ENCODE results near the gene RAB38.

The RAB38 gene

DNA sequence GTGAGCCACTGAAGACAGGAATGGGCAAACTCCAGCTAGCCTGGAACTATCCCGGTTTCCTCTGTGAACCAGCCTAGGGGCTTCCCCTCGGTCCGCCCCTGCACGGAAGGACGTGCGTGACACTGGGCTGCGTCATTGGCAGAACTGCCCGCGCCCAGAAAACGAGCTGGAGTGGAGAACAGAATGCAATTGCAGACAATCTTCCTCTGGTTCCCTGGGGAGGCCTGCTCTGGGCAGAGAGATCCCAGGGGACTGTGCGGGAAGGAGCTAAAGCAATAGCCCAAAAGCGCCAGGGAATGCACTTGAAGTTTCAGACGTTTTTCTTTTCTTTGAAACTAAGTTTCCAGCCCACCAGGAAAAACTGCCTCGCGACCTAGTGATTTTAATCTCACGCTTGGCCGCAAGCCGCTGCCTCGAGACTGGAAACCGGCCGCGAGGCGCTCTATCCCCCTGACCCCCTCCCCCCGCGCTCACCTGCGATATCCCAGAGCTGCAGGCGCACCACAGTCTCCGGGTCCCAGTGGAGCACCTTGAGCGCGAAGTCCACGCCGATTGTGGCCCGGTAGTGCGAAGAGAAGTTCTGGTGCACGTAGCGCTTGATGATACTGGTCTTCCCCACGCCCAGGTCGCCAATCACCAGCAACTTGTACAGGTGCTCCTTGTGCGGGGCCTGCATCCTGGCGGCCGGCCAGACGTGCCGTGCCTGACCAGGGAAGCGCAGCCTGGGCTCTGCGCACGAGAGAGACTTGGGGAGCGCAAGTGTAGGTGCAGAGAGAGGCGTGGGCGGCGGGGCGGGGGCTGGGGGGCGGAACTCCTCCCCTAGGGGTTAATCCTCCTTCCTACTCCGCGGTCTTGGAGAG is at the start of gene RAB38:
Gene RAB38 (minus strand): TSS at position 735 of the 860 bp plus-strand sequence. CDS start 59 bp downstream, at position 676.
- no peaks in the 10 kb centered on the region for H3K9me3 ChIP-seq (ENCODE audit: insufficient read depth, low read length)
- peak within 1 kb of the TSS; percentile 66 for H3K4me3 ChIP-seq (ENCODE audit: insufficient read length, low read depth)
- TF ChIP-seq ZNF274 (IDR thresholded peaks at IDR 0.05; ENCODE audit: low read depth, low read length) (no peak), YY1 (IDR thresholded peaks at IDR 0.05; ENCODE audit: insufficient read depth, insufficient read length) (no peak), SUZ12 (IDR thresholded peaks at IDR 0.05; ENCODE audit: extremely low read depth, insufficient read depth, insufficient read length) (no peak)
- peak; percentile 44 for DNase-seq (ENCODE audit: low read depth, low spot score)
- H3K27me3 ChIP-seq (ENCODE audit: insufficient read depth, insufficient read length) = peaks cover 2% of the 10 kb centered on the region
- peak within 1 kb of the TSS; percentile 70 for H3K9ac ChIP-seq (ENCODE audit: insufficient read length, low read depth)
- H3K4me1 ChIP-seq (ENCODE audit: insufficient read depth, insufficient read length) = no peaks in the 10 kb centered on the region
- no peaks in the 10 kb centered on the region for H3K36me3 ChIP-seq (ENCODE audit: insufficient read depth, insufficient read length, low read length)

DNA sequence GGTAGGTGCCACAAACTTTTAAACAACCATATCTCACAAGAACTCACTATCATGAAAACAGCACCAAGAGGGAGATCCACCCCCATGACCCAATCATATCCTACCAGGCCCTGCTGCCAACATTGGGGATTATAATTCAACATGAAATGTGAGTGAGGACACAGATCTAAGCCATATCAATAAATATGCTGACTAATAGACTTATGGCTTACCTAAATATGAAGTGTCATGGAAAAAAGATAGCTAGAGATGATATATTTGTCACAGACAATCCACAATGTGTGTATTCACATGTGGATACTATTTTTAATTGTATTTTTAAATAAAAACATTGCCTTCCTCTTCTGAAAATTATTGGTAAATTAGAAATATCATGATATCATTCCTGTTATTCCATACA is 38.2 kb upstream of the RAB38 start:
- no peak for TF ChIP-seq ZNF274 (IDR thresholded peaks at IDR 0.05; ENCODE audit: low read depth, low read length)
- TF ChIP-seq YY1 (IDR thresholded peaks at IDR 0.05; ENCODE audit: insufficient read depth, insufficient read length) = no peak
- H3K4me1 ChIP-seq (ENCODE audit: insufficient read depth, insufficient read length) = no peaks in the 10 kb centered on the region
- no peak overlapping the region for H3K4me3 ChIP-seq (ENCODE audit: insufficient read length, low read depth)
- no peaks in the 10 kb centered on the region for H3K36me3 ChIP-seq (ENCODE audit: insufficient read depth, insufficient read length, low read length)
- H3K27me3 ChIP-seq (ENCODE audit: insufficient read depth, insufficient read length) = no peaks in the 10 kb centered on the region
- no peak overlapping the region for H3K9ac ChIP-seq (ENCODE audit: insufficient read length, low read depth)
- H3K9me3 ChIP-seq (ENCODE audit: insufficient read depth, low read length) = no peaks in the 10 kb centered on the region
- DNase-seq (ENCODE audit: low read depth, low spot score) = no peak

DNA sequence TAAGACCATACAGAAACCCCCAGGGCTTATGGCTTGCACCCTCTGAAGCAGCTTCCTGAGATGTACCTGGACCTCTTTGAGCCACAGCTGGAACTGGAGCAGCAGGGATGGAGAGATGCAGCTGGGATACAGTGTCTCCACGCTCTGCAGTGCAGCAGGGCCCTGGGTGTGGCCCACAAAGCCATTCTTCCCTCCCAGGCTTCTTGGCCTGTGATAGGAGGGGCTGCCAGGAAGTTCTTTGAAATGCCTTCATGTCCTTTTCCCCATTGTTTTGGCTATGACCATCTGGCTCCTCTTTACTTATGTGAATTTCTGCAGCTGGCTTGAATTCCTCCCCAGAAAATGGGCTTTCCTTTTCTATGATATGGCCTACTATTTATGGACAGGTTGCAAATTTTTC is 37.1 kb upstream of the RAB38 start:
- Histone ChIP-seq H3K9me3 (ENCODE audit: insufficient read depth, low read length) (no peaks in the 10 kb centered on the region), H3K4me3 (ENCODE audit: insufficient read length, low read depth) (no peak overlapping the region), H3K36me3 (ENCODE audit: insufficient read depth, insufficient read length, low read length) (no peaks in the 10 kb centered on the region), H3K9ac (ENCODE audit: insufficient read length, low read depth) (no peak overlapping the region), H3K27me3 (ENCODE audit: insufficient read depth, insufficient read length) (no peaks in the 10 kb centered on the region), H3K4me1 (ENCODE audit: insufficient read depth, insufficient read length) (no peaks in the 10 kb centered on the region)
- DNase-seq (ENCODE audit: low read depth, low spot score) = no peak
- TF ChIP-seq SUZ12 (IDR thresholded peaks at IDR 0.05; ENCODE audit: extremely low read depth, insufficient read depth, insufficient read length) (no peak), YY1 (IDR thresholded peaks at IDR 0.05; ENCODE audit: insufficient read depth, insufficient read length) (no peak), ZNF274 (IDR thresholded peaks at IDR 0.05; ENCODE audit: low read depth, low read length) (no peak)

DNA sequence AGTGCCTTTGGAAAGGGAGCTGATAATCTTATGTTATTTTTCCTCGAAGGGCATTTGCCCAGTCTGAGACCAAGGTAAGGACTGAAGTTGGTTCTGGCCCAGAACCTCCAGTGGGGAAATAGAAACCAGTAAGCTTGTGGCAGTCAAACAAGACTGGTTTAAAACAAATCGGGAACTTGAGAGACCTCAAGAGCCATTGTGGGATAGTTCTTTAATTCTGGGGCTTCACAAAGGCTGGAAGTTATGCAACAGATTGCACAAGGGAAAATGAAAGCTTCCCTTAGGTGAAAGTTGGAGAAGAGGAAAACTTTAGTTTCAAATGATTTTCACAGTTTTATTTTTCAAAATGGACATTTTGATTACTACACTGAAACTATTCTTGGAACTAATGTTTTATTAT is 33.5 kb upstream of the RAB38 start:
- Histone ChIP-seq H3K4me1 (ENCODE audit: insufficient read depth, insufficient read length) (no peaks in the 10 kb centered on the region), H3K36me3 (ENCODE audit: insufficient read depth, insufficient read length, low read length) (no peaks in the 10 kb centered on the region), H3K9me3 (ENCODE audit: insufficient read depth, low read length) (no peaks in the 10 kb centered on the region), H3K27me3 (ENCODE audit: insufficient read depth, insufficient read length) (no peaks in the 10 kb centered on the region), H3K4me3 (ENCODE audit: insufficient read length, low read depth) (no peak overlapping the region), H3K9ac (ENCODE audit: insufficient read length, low read depth) (no peak overlapping the region)
- DNase-seq (ENCODE audit: low read depth, low spot score) = no peak
- no peak for TF ChIP-seq YY1 (IDR thresholded peaks at IDR 0.05; ENCODE audit: insufficient read depth, insufficient read length)
- no peak for TF ChIP-seq SUZ12 (IDR thresholded peaks at IDR 0.05; ENCODE audit: extremely low read depth, insufficient read depth, insufficient read length)
- no peak for TF ChIP-seq ZNF274 (IDR thresholded peaks at IDR 0.05; ENCODE audit: low read depth, low read length)

DNA sequence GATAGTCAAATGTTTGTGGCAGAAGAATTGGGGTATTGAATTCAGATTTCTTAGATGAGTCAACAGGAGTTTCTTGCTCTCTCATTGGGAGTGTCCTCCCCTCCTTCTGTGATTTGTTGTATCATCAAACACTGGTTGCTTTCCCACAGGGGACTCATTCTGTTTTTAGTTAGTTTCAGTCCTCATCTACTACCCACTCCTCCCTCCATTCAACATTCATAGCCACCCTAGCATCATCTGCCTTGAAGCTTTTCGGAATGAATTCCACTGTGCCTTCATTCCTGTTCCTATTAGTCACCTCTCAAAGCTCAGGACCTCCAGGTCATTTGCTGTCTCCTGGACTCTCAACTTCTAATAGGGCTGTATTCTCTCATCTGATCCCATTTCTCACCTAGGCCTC is 31.5 kb upstream of the RAB38 start:
- H3K4me3 ChIP-seq (ENCODE audit: insufficient read length, low read depth) = no peak overlapping the region
- H3K9me3 ChIP-seq (ENCODE audit: insufficient read depth, low read length) = no peaks in the 10 kb centered on the region
- no peaks in the 10 kb centered on the region for H3K27me3 ChIP-seq (ENCODE audit: insufficient read depth, insufficient read length)
- no peak for DNase-seq (ENCODE audit: low read depth, low spot score)
- H3K9ac ChIP-seq (ENCODE audit: insufficient read length, low read depth) = no peak overlapping the region
- H3K36me3 ChIP-seq (ENCODE audit: insufficient read depth, insufficient read length, low read length) = no peaks in the 10 kb centered on the region
- TF ChIP-seq SUZ12 (IDR thresholded peaks at IDR 0.05; ENCODE audit: extremely low read depth, insufficient read depth, insufficient read length) (no peak), ZNF274 (IDR thresholded peaks at IDR 0.05; ENCODE audit: low read depth, low read length) (no peak), YY1 (IDR thresholded peaks at IDR 0.05; ENCODE audit: insufficient read depth, insufficient read length) (no peak)
- H3K4me1 ChIP-seq (ENCODE audit: insufficient read depth, insufficient read length) = no peaks in the 10 kb centered on the region

DNA sequence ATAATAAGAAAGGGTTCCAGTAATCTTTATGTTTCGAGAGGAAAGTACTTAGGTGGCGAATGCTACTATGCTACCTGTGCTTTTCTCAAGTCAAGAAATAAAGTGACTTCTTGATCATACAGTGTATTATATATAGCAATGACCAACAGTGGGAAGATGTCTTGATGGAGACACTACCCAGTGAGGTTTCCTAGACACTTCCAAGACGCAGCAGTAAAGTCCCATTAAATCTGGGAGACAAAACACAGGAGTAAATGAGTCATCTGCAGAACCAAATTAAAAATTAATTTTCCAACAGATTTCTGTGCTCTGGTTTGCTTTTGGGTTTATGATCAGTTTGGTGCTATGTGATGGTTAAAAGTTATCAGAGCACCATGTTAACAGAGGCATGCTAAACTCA is 29.1 kb upstream of the RAB38 start:
- Histone ChIP-seq H3K4me1 (ENCODE audit: insufficient read depth, insufficient read length) (no peaks in the 10 kb centered on the region), H3K9ac (ENCODE audit: insufficient read length, low read depth) (no peak overlapping the region), H3K27me3 (ENCODE audit: insufficient read depth, insufficient read length) (no peaks in the 10 kb centered on the region), H3K9me3 (ENCODE audit: insufficient read depth, low read length) (no peaks in the 10 kb centered on the region), H3K36me3 (ENCODE audit: insufficient read depth, insufficient read length, low read length) (no peaks in the 10 kb centered on the region), H3K4me3 (ENCODE audit: insufficient read length, low read depth) (no peak overlapping the region)
- no peak for DNase-seq (ENCODE audit: low read depth, low spot score)
- TF ChIP-seq SUZ12 (IDR thresholded peaks at IDR 0.05; ENCODE audit: extremely low read depth, insufficient read depth, insufficient read length) = no peak
- no peak for TF ChIP-seq ZNF274 (IDR thresholded peaks at IDR 0.05; ENCODE audit: low read depth, low read length)
- TF ChIP-seq YY1 (IDR thresholded peaks at IDR 0.05; ENCODE audit: insufficient read depth, insufficient read length) = no peak

DNA sequence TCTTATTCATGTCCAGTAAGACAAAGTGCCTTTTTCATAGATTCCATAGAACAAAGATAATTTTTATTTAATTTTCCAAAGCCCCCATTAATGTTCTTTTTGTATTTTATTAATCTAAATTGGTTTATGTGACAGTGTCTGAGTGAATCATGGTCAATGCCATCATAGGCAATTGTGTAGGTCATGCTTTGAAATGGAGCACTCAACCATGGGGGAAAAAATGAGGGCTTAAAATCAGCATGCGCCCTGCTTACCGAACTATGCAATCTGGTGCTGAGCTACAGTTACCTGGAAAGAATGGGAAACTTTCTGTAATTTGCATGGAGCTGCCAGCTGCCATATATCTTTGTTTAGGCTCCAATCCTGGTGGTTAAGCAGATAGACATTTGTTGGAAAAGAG is 28.4 kb upstream of the RAB38 start:
- no peak for TF ChIP-seq ZNF274 (IDR thresholded peaks at IDR 0.05; ENCODE audit: low read depth, low read length)
- no peak for TF ChIP-seq SUZ12 (IDR thresholded peaks at IDR 0.05; ENCODE audit: extremely low read depth, insufficient read depth, insufficient read length)
- no peak for TF ChIP-seq YY1 (IDR thresholded peaks at IDR 0.05; ENCODE audit: insufficient read depth, insufficient read length)
- DNase-seq (ENCODE audit: low read depth, low spot score) = no peak
- no peak overlapping the region for H3K4me3 ChIP-seq (ENCODE audit: insufficient read length, low read depth)
- H3K36me3 ChIP-seq (ENCODE audit: insufficient read depth, insufficient read length, low read length) = no peaks in the 10 kb centered on the region
- H3K9me3 ChIP-seq (ENCODE audit: insufficient read depth, low read length) = no peaks in the 10 kb centered on the region
- no peak overlapping the region for H3K9ac ChIP-seq (ENCODE audit: insufficient read length, low read depth)
- no peaks in the 10 kb centered on the region for H3K4me1 ChIP-seq (ENCODE audit: insufficient read depth, insufficient read length)
- H3K27me3 ChIP-seq (ENCODE audit: insufficient read depth, insufficient read length) = no peaks in the 10 kb centered on the region
